ENCODE results near the gene PSMD9. TPM values are rescaled to one million over a fixed set of nuclear protein-coding genes. Genes with fewer than 3 reads are reported as not detected.

PSMD9 gene
- total RNA-seq, 2 donors from 2014 or later = 48.0 to 49.5 TPM

- ATAC-seq (no peak), DNase-seq (no peak)
- intact Hi-C loops (cut with DNase I, micrococcal nuclease) = no loop called here
Observed at GRCh38 chr12:121942145-121942718, 53.6 kb downstream of the PSMD9 start.

- intact Hi-C loops (cut with DNase I, micrococcal nuclease) = no loop called here
- no peak for ATAC-seq
- DNase-seq = no peak
Observed at GRCh38 chr12:121943926-121944325, 55.3 kb downstream of the PSMD9 start.

- DNase-seq = no peak
- no peak for ATAC-seq
- intact Hi-C loops (cut with DNase I, micrococcal nuclease) = no loop called here
Observed at GRCh38 chr12:121946313-121947025, 57.9 kb downstream of the PSMD9 start.

- intact Hi-C loops (cut with DNase I, micrococcal nuclease) = no loop called here
- DNase-seq (no peak), ATAC-seq (no peak)
Observed at GRCh38 chr12:121947981-121948380, 59.4 kb downstream of the PSMD9 start.

GRCh38 chr12:121949648-121950397, 61.2 kb downstream of the PSMD9 start:
- intact Hi-C loops (cut with DNase I, micrococcal nuclease) = no loop called here
- DNase-seq (no peak), ATAC-seq (no peak)

GRCh38 chr12:121953117-121953692, 64.6 kb downstream of the PSMD9 start:
- intact Hi-C loops (cut with DNase I, micrococcal nuclease) = no loop called here
- no peak for DNase-seq
- no peak for ATAC-seq

- no peak for DNase-seq
- ATAC-seq = peak; percentile 62
- intact Hi-C loops (cut with DNase I, micrococcal nuclease) = no loop called here
Observed at GRCh38 chr12:121953695-121954094, 65.1 kb downstream of the PSMD9 start.

GRCh38 chr12:121955258-121956237, 67.0 kb downstream of the PSMD9 start:
- DNase-seq (no peak), ATAC-seq (peak; percentile 50)
- intact Hi-C loops (cut with DNase I, micrococcal nuclease) = no loop called here

GRCh38 chr12:121957861-121958515, 69.4 kb downstream of the PSMD9 start:
- DNase-seq = no peak
- no peak for ATAC-seq
- intact Hi-C loops (cut with DNase I, micrococcal nuclease) = no loop called here

GRCh38 chr12:121958541-121959240, 70.1 kb downstream of the PSMD9 start:
- intact Hi-C loops (cut with DNase I, micrococcal nuclease) = no loop called here
- no peak for ATAC-seq

GRCh38 chr12:121960541-121960940, 72.0 kb downstream of the PSMD9 start:
- ATAC-seq (no peak), DNase-seq (no peak)
- intact Hi-C loops (cut with DNase I, micrococcal nuclease) = no loop called here

More at GRCh38 chr12:121958541-121959240, 70.1 kb downstream of the PSMD9 start:
- no peak for DNase-seq

- ATAC-seq = no peak
- no peak for DNase-seq
- intact Hi-C loops (cut with DNase I, micrococcal nuclease) = no loop called here
Observed at GRCh38 chr12:121961195-121961879, 72.7 kb downstream of the PSMD9 start.

- no peak for ATAC-seq
- DNase-seq = no peak
- intact Hi-C loops (cut with DNase I, micrococcal nuclease) = no loop called here
Observed at GRCh38 chr12:121963341-121964018, 74.9 kb downstream of the PSMD9 start.

GRCh38 chr12:121964813-121965643, 76.4 kb downstream of the PSMD9 start:
- DNase-seq (no peak), ATAC-seq (no peak)
- intact Hi-C loops (cut with DNase I, micrococcal nuclease) = no loop called here

- ATAC-seq (no peak), DNase-seq (no peak)
- intact Hi-C loops (cut with DNase I, micrococcal nuclease) = no loop called here
Observed at GRCh38 chr12:121966959-121967358, 78.4 kb downstream of the PSMD9 start.
